ENCODE results near the gene ELAVL2.

ELAVL2 gene

DNA sequence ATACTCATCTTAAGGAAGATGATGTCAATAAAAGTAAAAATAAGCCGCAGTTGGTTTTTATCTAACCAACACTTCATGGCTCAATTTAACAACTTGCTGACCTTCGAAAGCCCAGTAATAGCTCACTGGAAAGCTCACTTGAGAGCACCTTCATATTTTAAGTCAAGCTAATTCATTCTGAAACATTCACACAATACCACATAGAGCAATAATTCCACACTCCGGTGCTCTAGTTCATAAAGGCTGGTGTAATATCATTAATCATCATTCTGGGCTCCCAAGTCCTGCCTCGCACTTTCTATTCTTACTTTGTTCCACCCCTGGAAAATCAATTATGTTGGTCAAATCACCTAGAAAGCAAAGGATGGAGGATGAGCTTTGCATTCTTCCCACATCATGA is 74.4 kb downstream of the ELAVL2 start:
- TF ChIP-seq, protein P1, sequence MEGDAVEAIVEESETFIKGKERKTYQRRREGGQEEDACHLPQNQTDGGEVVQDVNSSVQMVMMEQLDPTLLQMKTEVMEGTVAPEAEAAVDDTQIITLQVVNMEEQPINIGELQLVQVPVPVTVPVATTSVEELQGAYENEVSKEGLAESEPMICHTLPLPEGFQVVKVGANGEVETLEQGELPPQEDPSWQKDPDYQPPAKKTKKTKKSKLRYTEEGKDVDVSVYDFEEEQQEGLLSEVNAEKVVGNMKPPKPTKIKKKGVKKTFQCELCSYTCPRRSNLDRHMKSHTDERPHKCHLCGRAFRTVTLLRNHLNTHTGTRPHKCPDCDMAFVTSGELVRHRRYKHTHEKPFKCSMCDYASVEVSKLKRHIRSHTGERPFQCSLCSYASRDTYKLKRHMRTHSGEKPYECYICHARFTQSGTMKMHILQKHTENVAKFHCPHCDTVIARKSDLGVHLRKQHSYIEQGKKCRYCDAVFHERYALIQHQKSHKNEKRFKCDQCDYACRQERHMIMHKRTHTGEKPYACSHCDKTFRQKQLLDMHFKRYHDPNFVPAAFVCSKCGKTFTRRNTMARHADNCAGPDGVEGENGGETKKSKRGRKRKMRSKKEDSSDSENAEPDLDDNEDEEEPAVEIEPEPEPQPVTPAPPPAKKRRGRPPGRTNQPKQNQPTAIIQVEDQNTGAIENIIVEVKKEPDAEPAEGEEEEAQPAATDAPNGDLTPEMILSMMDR (IDR thresholded peaks at IDR 0.05; ENCODE audit: control insufficient read depth, extremely low read depth, insufficient read depth) = no peak
- DNase-seq (ENCODE audit: low read depth) = no peak
- no peak overlapping the region for H3K4me3 ChIP-seq (ENCODE audit: low read depth, low read length)

DNA sequence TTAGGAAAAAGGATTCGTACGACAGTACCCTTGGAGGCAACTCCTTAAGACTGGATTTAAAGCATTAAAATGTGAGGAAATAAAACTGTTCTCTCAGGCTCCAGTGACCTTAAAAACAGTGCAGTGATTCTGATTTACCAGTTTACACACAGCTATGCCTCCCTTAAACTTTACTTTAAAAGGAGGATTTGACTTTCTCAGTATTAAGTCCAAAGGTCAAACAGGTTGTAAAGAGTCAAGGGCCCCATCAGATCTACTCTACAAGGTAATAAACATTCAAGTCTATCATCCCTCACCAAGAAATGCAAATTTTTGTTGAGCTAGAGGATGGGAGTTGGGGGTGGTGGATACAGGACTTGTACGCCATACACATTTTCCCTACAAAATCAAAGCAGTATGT is 75.2 kb downstream of the ELAVL2 start:
- no peak for DNase-seq (ENCODE audit: low read depth)
- TF ChIP-seq, protein P1 (IDR thresholded peaks at IDR 0.05; ENCODE audit: control insufficient read depth, extremely low read depth, insufficient read depth) = no peak
- no peak overlapping the region for H3K4me3 ChIP-seq (ENCODE audit: low read depth, low read length)

DNA sequence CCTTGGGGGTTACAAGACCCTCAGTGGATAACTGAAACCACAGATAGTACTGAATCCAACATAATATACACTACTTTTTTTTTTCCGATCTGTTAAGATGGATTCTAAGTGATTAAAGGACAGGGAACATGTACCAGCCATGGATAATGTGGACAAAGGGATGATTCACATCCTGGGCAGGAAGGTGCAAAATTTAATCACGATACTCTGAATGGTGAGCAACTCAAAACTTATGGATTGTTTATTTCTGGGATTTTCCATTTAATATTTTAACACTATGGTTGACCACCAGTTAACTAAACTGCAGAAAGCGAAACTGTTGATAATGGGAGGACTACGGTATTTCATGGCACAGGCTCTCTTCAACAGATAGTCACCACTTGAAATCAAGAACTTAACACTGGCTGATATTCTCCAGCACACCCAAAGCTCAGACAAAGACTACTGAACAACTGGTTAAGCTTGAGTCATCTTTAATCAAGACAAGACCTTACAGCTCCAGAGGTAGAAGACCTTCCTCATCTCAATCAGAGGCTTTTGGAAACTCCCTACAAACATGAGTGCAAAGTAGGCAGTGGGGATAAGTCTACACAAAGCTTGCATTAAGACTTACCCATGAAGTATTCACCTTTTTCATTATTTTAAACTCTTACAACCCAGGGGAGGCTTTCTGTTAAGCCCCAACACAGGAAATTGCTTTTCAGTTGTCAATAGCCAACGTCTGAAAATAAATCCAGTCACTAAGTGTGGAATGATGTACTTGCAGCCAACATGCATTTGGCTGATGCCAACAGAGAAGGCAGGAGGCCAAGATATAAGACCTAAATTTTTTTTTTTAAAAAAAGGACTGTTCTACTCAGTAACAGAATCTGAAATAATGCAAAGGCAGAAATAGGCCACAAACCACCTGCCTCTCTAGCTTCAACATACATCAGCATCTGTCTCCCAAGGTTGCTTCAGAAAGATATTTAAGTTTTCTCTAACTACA is 78.7 kb downstream of the ELAVL2 start:
- TF ChIP-seq, protein P1 (IDR thresholded peaks at IDR 0.05; ENCODE audit: control insufficient read depth, extremely low read depth, insufficient read depth) = no peak
- H3K4me3 ChIP-seq (ENCODE audit: low read depth, low read length) = no peak overlapping the region
- DNase-seq (ENCODE audit: low read depth) = no peak

DNA sequence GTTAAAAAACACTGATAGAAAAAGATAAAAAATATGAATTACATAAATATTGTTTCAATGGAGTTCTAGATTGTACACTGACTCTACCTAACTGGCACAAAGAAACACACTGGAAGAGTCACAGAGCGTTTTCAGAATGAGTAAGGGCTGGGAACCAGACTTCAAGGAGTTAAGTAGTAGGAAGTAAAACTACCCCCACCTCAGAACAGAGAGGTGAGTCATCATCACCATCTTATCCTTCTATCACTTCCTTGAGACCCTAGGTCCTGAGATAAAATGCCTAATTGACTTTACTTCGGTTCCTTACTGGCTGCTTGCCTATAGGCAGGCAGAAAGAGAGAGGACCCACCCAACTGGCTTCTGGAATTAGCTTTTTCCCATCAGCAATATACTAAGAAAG is 79.7 kb downstream of the ELAVL2 start:
- TF ChIP-seq, protein P1 (IDR thresholded peaks at IDR 0.05; ENCODE audit: control insufficient read depth, extremely low read depth, insufficient read depth) = no peak
- DNase-seq (ENCODE audit: low read depth) = no peak

DNA sequence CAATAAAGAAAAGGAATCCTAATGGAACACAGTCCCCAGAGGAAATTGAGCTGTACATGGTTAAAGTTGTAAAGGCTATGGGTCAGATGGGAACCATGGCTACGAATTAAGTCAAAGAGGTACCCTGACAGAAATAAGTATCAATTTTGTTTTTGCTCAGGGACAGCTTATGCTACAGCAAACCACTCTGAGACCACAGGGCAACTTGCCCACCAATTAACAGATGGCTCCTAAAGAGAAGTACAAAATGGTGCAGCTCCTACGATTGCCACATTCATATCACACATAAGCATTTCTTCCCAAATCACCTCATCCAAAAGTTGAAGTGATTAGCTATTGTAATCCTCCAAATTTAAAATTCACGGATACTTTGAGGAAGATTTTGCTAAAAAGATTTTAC is 83.0 kb downstream of the ELAVL2 start:
- no peak overlapping the region for H3K4me3 ChIP-seq (ENCODE audit: low read depth, low read length)
- TF ChIP-seq, protein P1 (IDR thresholded peaks at IDR 0.05; ENCODE audit: control insufficient read depth, extremely low read depth, insufficient read depth) = no peak
- no peak for DNase-seq (ENCODE audit: low read depth)

More for the DNA sequence above, 79.7 kb downstream of the ELAVL2 start:
- H3K4me3 ChIP-seq (ENCODE audit: low read depth, low read length) = no peak overlapping the region

DNA sequence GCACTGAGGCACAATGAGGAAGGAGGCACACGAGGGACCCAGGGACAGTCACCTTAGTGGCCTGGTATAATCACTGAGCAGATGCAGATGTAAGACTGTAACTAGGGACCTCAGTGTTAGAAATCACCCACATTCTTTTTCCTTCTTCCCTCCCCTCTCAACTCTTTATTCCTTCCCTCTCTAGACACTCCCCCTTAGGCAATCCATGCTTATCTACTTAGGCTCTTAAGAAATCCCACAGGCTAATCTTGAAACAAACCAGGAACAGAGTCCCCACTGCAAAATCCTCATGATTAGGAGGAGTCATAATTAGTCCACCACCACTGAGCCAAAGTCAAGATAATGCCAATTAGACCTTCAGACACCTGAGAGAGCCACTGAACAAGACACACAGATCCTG is 84.7 kb downstream of the ELAVL2 start:
- no peak overlapping the region for H3K4me3 ChIP-seq (ENCODE audit: low read depth, low read length)
- TF ChIP-seq, protein P1 (IDR thresholded peaks at IDR 0.05; ENCODE audit: control insufficient read depth, extremely low read depth, insufficient read depth) = no peak
- DNase-seq (ENCODE audit: low read depth) = no peak
